CD4-positive, alpha-beta memory T cell (primary cell): Measurements from ENCODE around the gene CNPPD1. TPM values are rescaled to one million over a fixed set of nuclear protein-coding genes. Genes with fewer than 3 reads are reported as not detected.
A peak's percentile ranks its signal among the peaks of the same experiment; 100 is the strongest.

Source experiments
- CTCF ChIA-PET: fragments of 350-600 bp; sonication (Branson Sonifier 250); formaldehyde crosslinking; loops from one replicate; lab custom pipeline; 2021; ENCODE audit warnings: inconsistent platforms; ENCODE audit not compliant: partially characterized antibody; lab: Charles Lee
- POLR2A ChIA-PET: fragments of 350-600 bp; sonication (Branson Sonifier 250); formaldehyde crosslinking; loops from one replicate; lab custom pipeline; 2021; ENCODE audit not compliant: partially characterized antibody; lab: Charles Lee
- DNase-seq, 5 donors: peaks; one replicate each; pipeline versions ENCODE4 v3.0.0 to v3.0.0-alpha.2; 2020 to 2022; ENCODE audit warnings: mixed read lengths in 1 of 5
- H3K27ac ChIP-seq: one replicate; pipeline ENCODE4 v1.7.0; 2013; ENCODE audit warnings: low read depth, low read length
- H3K27me3 ChIP-seq: 2 replicates; pipeline ENCODE4 v1.7.0; 2013; ENCODE audit warnings: mild to moderate bottlenecking, low read length, moderate library complexity; ENCODE audit not compliant: insufficient read depth
- H3K36me3 ChIP-seq: 2 replicates; pipeline ENCODE4 v1.7.0; 2013; ENCODE audit warnings: mild to moderate bottlenecking, low read length, moderate library complexity; ENCODE audit not compliant: insufficient read depth
- H3K4me1 ChIP-seq: 2 replicates; pipeline ENCODE4 v1.7.0; 2013; ENCODE audit warnings: mild to moderate bottlenecking, low read length, moderate library complexity; ENCODE audit not compliant: insufficient read depth
- H3K4me3 ChIP-seq, 2 donors: one replicate each; pipeline ENCODE4 v1.7.0; 2013; ENCODE audit warnings: low read length in 2 of 2, mild to moderate bottlenecking in 1 of 2
- H3K9me3 ChIP-seq, 2 donors: one replicate each; pipeline ENCODE4 v1.7.0; 2013; ENCODE audit warnings: low read length in 2 of 2, control low read depth in 1 of 2; ENCODE audit not compliant: control insufficient read depth in 1 of 2
- H3K27ac Mint-ChIP-seq, 7 donors: one replicate each; pipeline ENCODE4 v1.8.0; 2020 to 2021; ENCODE audit warnings: mixed read lengths in 7 of 7, mild to moderate bottlenecking in 6 of 7, inconsistent platforms in 3 of 7, moderate library complexity in 3 of 7
- H3K27me3 Mint-ChIP-seq, 2 donors: one replicate each; pipeline ENCODE4 v1.8.0; 2020 to 2021; ENCODE audit warnings: mixed read lengths in 2 of 2
- H3K36me3 Mint-ChIP-seq, 2 donors: one replicate each; pipeline ENCODE4 v1.8.0; 2020 to 2021; ENCODE audit warnings: mixed read lengths in 2 of 2, inconsistent platforms in 1 of 2, mild to moderate bottlenecking in 1 of 2
- H3K4me1 Mint-ChIP-seq, 4 donors: one replicate each; pipeline ENCODE4 v1.8.0; 2020 to 2021; ENCODE audit warnings: mixed read lengths in 4 of 4, mild to moderate bottlenecking in 1 of 4
- H3K4me3 Mint-ChIP-seq, 8 donors: one replicate each; pipeline ENCODE4 v1.8.0; 2020 to 2021; ENCODE audit warnings: mixed read lengths in 8 of 8, mild to moderate bottlenecking in 7 of 8, moderate library complexity in 6 of 8, inconsistent platforms in 3 of 8
- H3K9me3 Mint-ChIP-seq, 8 donors: one replicate each; pipeline ENCODE4 v1.8.0; 2020 to 2021; ENCODE audit warnings: mixed read lengths in 8 of 8, mild to moderate bottlenecking in 5 of 8, inconsistent platforms in 3 of 8, moderate library complexity in 1 of 8
- intact Hi-C: fragments of 100-400 bp; cut with micrococcal nuclease; formaldehyde crosslinking; loops from one replicate; pipeline ENCODE4 v1.15.1; 2023
- polyA plus RNA-seq, 2 donors: library from polyadenylated mRNA; unstranded; fragments of 300-500 nt; fragmentation: Illumina TruSeq; gene quantifications; one replicate each; pipeline ENCODE4 v1.2.3, GENCODE V29; 2021
- total RNA-seq, 2 experiments: library from RNA; stranded (reverse); gene quantifications; one replicate each; pipeline ENCODE4 v1.2.3, GENCODE V29; 2021

CNPPD1 gene
- total and polyA plus RNA-seq, 4 experiments from 2014 or later, result 76.5 to 83.3 (median 80.7) TPM

DNA sequence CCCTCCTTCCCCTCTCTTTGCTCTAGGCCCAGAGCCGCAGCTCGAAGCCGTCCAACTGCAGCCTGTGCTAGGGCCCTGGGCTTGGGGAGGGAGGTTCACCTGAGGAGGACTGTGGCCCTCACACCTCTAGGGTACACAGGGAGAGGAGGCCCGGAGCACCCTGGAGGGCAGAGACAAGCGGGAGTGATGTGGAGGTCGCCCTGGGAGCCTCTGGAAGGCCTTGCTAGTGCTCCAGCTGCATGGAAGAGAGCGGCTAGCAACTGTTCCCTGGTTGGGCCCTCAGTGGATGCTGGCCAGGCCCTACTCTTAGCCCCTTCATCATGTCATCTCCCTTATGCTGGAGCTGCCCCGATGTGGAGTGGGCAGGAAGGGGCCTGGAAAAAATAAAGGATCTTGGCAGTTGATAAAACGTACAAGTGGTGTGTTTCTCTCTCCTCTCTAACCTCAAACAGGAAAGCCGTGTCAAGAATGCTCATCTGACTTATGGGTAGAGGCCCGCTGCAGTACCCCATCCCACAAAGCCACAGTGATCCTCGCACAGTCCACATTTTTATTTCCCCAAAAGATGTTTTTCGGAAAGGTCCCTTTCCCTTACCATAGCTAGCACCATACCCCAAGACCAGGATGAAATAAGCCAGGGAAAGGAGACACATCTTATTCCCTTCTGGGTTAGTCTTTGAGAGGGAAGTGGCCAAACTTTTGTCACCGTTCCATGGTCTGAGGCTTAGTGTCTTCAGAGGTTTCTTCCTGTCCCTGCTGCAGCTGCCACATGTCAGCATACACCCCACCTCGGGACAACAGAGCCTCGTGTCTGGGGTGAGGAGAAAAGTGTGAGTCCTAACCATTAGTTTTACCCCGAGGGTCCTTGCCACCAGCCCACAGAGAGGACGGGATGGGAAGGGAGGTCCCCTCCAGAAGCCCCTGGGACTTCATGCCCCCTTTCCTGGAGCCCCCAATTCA lies 32.8 kb upstream of the CNPPD1 start:
- intact Hi-C loops, result loop anchor here (10.0 kb wide), 1 partner anchor 155 kb away; no protein-coding TSS in a partner anchor
- CTCF ChIA-PET, result interaction anchor here (1.7 to 14.5 kb wide), 5 partner anchors 36 to 89 kb away, joined by 4 to 253 read pairs (median 33); partner anchors contain the start of genes CNPPD1, DNAJB2, NHEJ1 and RETREG2
- H3K27me3 Mint-ChIP-seq, result no peaks in the 10 kb centered on the region
- peaks cover 39% of the 10 kb centered on the region for H3K4me1 ChIP-seq
- DNase-seq, result no peak
- H3K36me3 Mint-ChIP-seq, result peaks cover 11 to 25% of the 10 kb centered on the region in 2 donors
- peaks cover 24% of the 10 kb centered on the region for H3K36me3 ChIP-seq
- peak overlapping the region; percentile 81 to 93 (median 83) for H3K27ac Mint-ChIP-seq
- H3K27me3 ChIP-seq, result no peaks in the 10 kb centered on the region
- H3K9me3 Mint-ChIP-seq, result peaks cover 0 to 2% (median 0%) of the 10 kb centered on the region in 8 donors
- H3K9me3 ChIP-seq, result no peaks in the 10 kb centered on the region
- peaks cover 22 to 54% (median 37%) of the 10 kb centered on the region in 4 donors for H3K4me1 Mint-ChIP-seq
- no peak overlapping the region for H3K27ac ChIP-seq
- no peak overlapping the region for H3K4me3 ChIP-seq
- H3K4me3 Mint-ChIP-seq, result peak overlapping the region in 2 of 8 donors; percentile 35 to 49
- POLR2A ChIA-PET, result interaction anchor here (1.0 to 15.3 kb wide), 9 partner anchors 9 to 70 kb away, joined by 3 to 424 read pairs (median 18); partner anchors contain the start of genes ABCB6, CNPPD1, DNAJB2 and GLB1L

DNA sequence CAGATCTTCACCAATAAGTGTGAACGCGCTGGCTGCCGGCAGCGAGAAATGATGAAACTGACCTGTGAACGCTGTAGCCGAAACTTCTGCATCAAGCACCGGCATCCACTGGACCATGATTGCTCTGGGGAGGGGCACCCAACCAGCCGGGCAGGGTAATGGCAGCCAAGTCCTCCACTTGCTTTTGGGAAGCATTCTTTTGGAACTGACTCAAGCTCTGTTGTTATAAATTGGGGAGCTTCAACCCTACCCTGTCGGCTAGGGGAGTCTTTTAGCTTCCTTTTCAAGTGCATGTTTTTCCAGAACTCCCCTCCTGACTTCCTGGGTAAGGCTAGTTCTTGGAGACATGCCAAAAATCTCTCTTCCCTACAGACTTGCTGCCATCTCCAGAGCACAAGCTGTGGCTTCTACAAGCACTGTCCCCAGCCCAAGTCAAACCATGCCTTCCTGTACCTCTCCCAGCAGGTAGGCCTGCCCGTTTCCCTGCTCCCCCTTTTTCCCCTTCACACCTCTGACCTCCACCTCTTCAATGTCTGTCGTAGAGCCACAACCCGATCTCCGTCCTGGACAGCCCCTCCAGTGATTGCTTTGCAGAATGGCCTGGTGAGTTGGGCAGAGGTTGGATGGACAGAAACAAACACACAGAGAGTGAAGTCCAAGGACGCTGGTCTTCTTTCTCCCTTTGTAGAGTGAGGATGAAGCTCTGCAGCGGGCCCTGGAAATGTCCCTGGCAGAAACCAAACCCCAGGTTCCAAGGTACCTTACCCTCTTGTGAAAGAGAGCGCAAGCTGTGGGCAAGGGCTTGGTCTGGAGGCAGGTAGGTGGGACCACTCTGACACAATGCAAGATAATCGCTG lies 31.4 kb upstream of the CNPPD1 start:
- no peak for DNase-seq
- Histone ChIP-seq H3K9me3 (no peaks in the 10 kb centered on the region), H3K4me1 (peaks cover 39% of the 10 kb centered on the region), H3K4me3 (no peak overlapping the region), H3K27me3 (no peaks in the 10 kb centered on the region), H3K36me3 (peaks cover 24% of the 10 kb centered on the region), H3K27ac (peak overlapping the region; percentile 87)
- H3K36me3 Mint-ChIP-seq, result peaks cover 11 to 25% of the 10 kb centered on the region in 2 donors
- peak overlapping the region; percentile 77 to 98 (median 93) for H3K27ac Mint-ChIP-seq
- H3K4me1 Mint-ChIP-seq, result peaks cover 22 to 54% (median 37%) of the 10 kb centered on the region in 4 donors
- peaks cover 0 to 2% (median 0%) of the 10 kb centered on the region in 8 donors for H3K9me3 Mint-ChIP-seq
- H3K27me3 Mint-ChIP-seq, result no peaks in the 10 kb centered on the region
- intact Hi-C loops, result loop anchor here (2.0 kb wide), 2 partner anchors 71 to 181 kb away; partner anchors contain the start of gene DNAJB2
- ChIA-PET CTCF (interaction anchor here (1.7 to 14.5 kb wide), 5 partner anchors 35 to 91 kb away, joined by 4 to 253 read pairs (median 33); partner anchors contain the start of genes CNPPD1, DNAJB2, NHEJ1 and RETREG2), POLR2A (interaction anchor here (1.0 to 15.3 kb wide), 14 partner anchors 11 to 991 kb away, joined by 3 to 424 read pairs (median 12); partner anchors contain the start of genes ABCB6, ANKZF1, ARPC2 and ATG9A)
- peak overlapping the region; percentile 66 to 95 (median 87) for H3K4me3 Mint-ChIP-seq

DNA sequence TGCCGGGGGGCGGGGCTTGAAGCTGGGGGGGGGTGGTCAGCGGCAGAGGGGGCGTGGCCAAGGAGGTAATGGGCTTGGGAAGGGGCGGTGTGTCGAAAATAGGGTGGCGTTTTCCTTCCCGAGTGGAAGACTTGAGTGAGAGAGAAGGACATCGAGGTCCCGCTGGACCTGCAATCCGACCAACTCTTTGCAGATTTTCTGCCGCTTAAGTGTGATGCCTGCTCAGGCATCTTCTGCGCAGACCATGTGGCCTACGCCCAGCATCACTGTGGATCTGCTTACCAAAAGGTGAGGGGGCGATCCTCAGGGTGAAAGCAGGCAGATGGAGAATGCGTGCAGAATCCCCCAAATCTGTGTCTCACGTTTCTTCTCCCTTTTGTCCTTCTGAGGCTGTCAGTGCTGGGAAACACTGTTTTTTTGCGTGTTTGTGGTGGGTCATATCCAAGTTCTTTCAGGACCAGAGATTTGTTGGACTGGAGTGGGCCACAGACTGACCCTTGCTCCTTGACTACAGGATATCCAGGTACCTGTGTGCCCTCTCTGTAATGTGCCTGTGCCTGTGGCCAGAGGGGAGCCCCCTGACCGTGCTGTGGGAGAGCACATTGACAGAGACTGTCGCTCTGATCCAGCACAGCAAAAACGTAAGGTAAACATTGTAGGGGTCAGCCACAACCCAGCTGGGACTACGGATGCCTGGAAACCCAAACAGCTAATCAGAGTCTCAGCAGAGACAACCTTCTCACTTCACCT lies 30.6 kb upstream of the CNPPD1 start:
- no peak for DNase-seq
- H3K9me3 Mint-ChIP-seq, result peaks cover 0 to 2% (median 0%) of the 10 kb centered on the region in 8 donors
- peak overlapping the region; percentile 84 to 98 (median 97) for H3K27ac Mint-ChIP-seq
- H3K4me3 Mint-ChIP-seq, result peak overlapping the region; percentile 85 to 95 (median 90)
- H3K4me1 Mint-ChIP-seq, result peaks cover 22 to 54% (median 37%) of the 10 kb centered on the region in 4 donors
- ChIA-PET POLR2A (interaction anchor here (1.0 to 15.3 kb wide), 26 partner anchors 8 to 991 kb away, joined by 3 to 424 read pairs (median 12); partner anchors contain the start of genes ABCB6, ANKZF1, ARPC2 and ATG9A), CTCF (interaction anchor here (1.1 to 14.5 kb wide), 6 partner anchors 34 to 91 kb away, joined by 3 to 253 read pairs (median 16); partner anchors contain the start of genes CNPPD1, DNAJB2, NHEJ1 and RETREG2)
- peaks cover 39% of the 10 kb centered on the region for H3K4me1 ChIP-seq
- peaks cover 24% of the 10 kb centered on the region for H3K36me3 ChIP-seq
- no peaks in the 10 kb centered on the region for H3K27me3 ChIP-seq
- peaks cover 11 to 25% of the 10 kb centered on the region in 2 donors for H3K36me3 Mint-ChIP-seq
- H3K27me3 Mint-ChIP-seq, result no peaks in the 10 kb centered on the region
- peak overlapping the region; percentile 67 to 88 for H3K4me3 ChIP-seq
- H3K27ac ChIP-seq, result peak overlapping the region; percentile 87
- intact Hi-C loops, result loop anchor here (2.0 kb wide), 2 partner anchors 71 to 181 kb away; partner anchors contain the start of gene DNAJB2
- H3K9me3 ChIP-seq, result no peaks in the 10 kb centered on the region

DNA sequence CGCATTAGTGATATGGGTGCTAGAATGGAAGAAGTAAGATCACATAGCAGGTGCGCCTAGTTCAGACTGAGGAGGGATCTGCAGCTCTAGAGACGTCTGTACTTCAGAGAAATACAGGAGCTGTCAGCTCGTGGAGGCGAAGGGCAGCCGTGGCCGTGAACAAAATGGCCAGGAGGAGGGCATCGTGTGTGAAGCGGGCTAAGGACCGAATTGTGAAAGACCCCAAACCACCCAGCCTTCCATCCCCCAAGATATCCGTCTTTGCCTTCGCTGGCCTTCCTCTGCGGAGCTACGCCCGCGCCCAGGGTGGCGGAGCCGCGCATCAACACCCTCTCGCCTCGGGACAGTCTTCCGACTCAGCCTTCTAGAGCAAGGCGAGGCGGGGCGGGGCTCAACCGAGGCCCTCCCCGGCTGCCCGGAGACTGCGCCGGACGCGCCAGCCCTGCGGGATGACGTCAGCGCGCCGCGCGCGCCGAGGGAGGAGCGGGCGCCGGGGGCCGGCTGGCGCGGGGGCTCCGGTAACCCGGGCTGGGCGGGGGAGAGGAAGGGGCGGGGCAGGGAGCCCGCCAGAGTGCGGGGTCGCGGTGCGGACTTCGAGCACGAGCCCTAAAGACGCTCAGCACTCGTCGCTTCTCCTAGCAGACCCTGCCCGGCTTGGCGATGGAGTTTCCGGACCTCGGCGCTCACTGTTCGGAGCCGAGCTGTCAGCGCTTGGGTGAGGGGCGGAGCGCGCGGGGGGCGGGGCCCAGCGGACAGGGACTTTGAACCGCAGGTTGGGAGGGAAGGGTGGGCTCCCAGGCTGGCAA lies 29.8 kb upstream of the CNPPD1 start, which contains the start of gene ZFAND2B:
ZFAND2B (plus strand) TSS at position 455 of the 806 bp plus-strand sequence; CDS start at position 661, 206 bp downstream.
- CTCF ChIA-PET, result interaction anchor here (0.6 to 14.5 kb wide), 14 partner anchors 9 to 91 kb away, joined by 3 to 253 read pairs (median 4); partner anchors contain the start of genes CNPPD1, DNAJB2, GLB1L and NHEJ1

DNA sequence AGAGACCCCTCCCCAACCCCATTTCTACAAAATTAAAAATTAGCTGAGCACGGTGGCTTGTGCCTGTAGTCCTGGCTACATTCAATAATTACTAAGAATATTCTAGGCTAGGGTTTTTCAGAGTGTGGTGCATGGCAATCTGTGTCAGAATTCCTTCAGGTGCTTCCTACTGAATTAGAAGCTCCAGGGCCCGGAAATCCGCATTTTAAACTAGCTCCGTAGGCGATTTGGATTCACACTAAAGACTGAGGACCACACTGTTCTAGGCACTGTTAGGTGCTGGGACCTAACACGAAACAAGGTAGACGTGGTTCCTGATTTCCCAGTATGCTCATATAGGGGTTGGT lies 29.2 kb upstream of the CNPPD1 start:
- H3K27ac Mint-ChIP-seq, result peak overlapping the region; percentile 93 to 98 (median 97)

More for the DNA sequence above, 29.8 kb upstream of the CNPPD1 start, which contains the start of gene ZFAND2B:
- H3K36me3 Mint-ChIP-seq, result peaks cover 11 to 25% of the 10 kb centered on the region in 2 donors
- Histone ChIP-seq H3K36me3 (peaks cover 24% of the 10 kb centered on the region), H3K9me3 (no peaks in the 10 kb centered on the region), H3K4me3 (peak within 1 kb of the TSS; percentile 67 to 88), H3K4me1 (peaks cover 39% of the 10 kb centered on the region), H3K27me3 (no peaks in the 10 kb centered on the region), H3K27ac (peak within 1 kb of the TSS; percentile 87)
- H3K4me1 Mint-ChIP-seq, result peaks cover 22 to 53% (median 36%) of the 10 kb centered on the region in 4 donors
- no peaks in the 10 kb centered on the region for H3K27me3 Mint-ChIP-seq
- peak within 1 kb of the TSS; percentile 88 to 95 (median 94) for H3K4me3 Mint-ChIP-seq
- DNase-seq, result peak; percentile 93 to 98 (median 95)
- peak within 1 kb of the TSS; percentile 93 to 98 (median 97) for H3K27ac Mint-ChIP-seq
- POLR2A ChIA-PET, result interaction anchor here (0.7 to 15.3 kb wide), 26 partner anchors 9 to 990 kb away, joined by 3 to 424 read pairs (median 10); partner anchors contain the start of genes ABCB6, ANKZF1, ARPC2 and ATG9A
- intact Hi-C loops, result loop anchor here (1.0 to 2.0 kb wide), 6 partner anchors 23 to 182 kb away; partner anchors contain the start of genes ANKZF1, ATG9A, DNAJB2 and NHEJ1
- H3K9me3 Mint-ChIP-seq, result no peaks in the 10 kb centered on the region

More for the DNA sequence above, 29.2 kb upstream of the CNPPD1 start:
- H3K9me3 Mint-ChIP-seq, result no peaks in the 10 kb centered on the region
- peaks cover 11 to 21% of the 10 kb centered on the region in 2 donors for H3K36me3 Mint-ChIP-seq
- H3K9me3 ChIP-seq, result no peaks in the 10 kb centered on the region
- peak overlapping the region; percentile 88 to 95 (median 94) for H3K4me3 Mint-ChIP-seq
- intact Hi-C loops, result loop anchor here (1.0 to 2.0 kb wide), 6 partner anchors 23 to 183 kb away; partner anchors contain the start of genes ANKZF1, ATG9A, DNAJB2 and NHEJ1
- DNase-seq, result no peak
- no peaks in the 10 kb centered on the region for H3K27me3 ChIP-seq
- H3K4me1 ChIP-seq, result peaks cover 34% of the 10 kb centered on the region
- peaks cover 24% of the 10 kb centered on the region for H3K36me3 ChIP-seq
- H3K4me3 ChIP-seq, result peak overlapping the region; percentile 67 to 88
- no peaks in the 10 kb centered on the region for H3K27me3 Mint-ChIP-seq
- ChIA-PET POLR2A (interaction anchor here (0.7 to 15.3 kb wide), 24 partner anchors 9 to 308 kb away, joined by 3 to 424 read pairs (median 12); partner anchors contain the start of genes ABCB6, ANKZF1, ATG9A and CNPPD1), CTCF (interaction anchor here (0.6 to 14.5 kb wide), 14 partner anchors 9 to 92 kb away, joined by 3 to 253 read pairs (median 4); partner anchors contain the start of genes CNPPD1, DNAJB2, GLB1L and NHEJ1)
- peaks cover 18 to 48% (median 31%) of the 10 kb centered on the region in 4 donors for H3K4me1 Mint-ChIP-seq
- peak overlapping the region; percentile 87 for H3K27ac ChIP-seq
